Heart left ventricle (tissue), 13 donors: ENCODE measurements around the gene CLEC12A.

ENCODE experiments used
- POLR2A ChIP-seq, 2 donors: fragments of 450-650 bp; IDR thresholded peaks; one replicate each; pipeline ENCODE4 v1.6.1; 2017; ENCODE audit warnings: antibody characterized with exemption in 2 of 2, mild to moderate bottlenecking in 2 of 2, moderate library complexity in 2 of 2
- TF ChIP-seq, protein P1 (sequence below), 12 donors: fragments of 200-600 bp; sonication (generic) in 4 of 12; IDR thresholded peaks; one replicate each; pipeline versions ENCODE4 v1.5.0 to v1.8.0; 2018 to 2022; ENCODE audit warnings: antibody characterized with exemption in 12 of 12, mild to moderate bottlenecking in 5 of 12
- donor health status: ischemic (EF 13 %, LVEDD 7.1; RV severe dilation, severe dysfunction).
- donor health status: DM: no; HTN: yes; CAD: no.
- donor health status: DM: no; HTN: no; CAD: no.
- donor health status: ischemic (EF 25% LVEDD 6.9; RV normal size, moderate dysfunction).
- donor health status: ischemic (EF 25% LVEDD 5.7; RV mildly dilated, moderate dysfunction).
- donor health status: ischemic (EF 35%, LVEDD 5.7; RV mildly dilated, moderate dysfunction).
- donor health status: nonischemic (EF 11% LVEDD 7.7; RV severe dilation, severe dysfunction).
- donor health status: DM: yes; HTN: yes; CAD: no.
- donor health status: PGD.
- donor health status: ischemic (EF 29% LVEDD 5.4; RV normal size, mild dysfunction).
- donor health status: nonischemic (EF 23%, LVEDD 6.1; RV moderate dilation, normal function).

DNA sequence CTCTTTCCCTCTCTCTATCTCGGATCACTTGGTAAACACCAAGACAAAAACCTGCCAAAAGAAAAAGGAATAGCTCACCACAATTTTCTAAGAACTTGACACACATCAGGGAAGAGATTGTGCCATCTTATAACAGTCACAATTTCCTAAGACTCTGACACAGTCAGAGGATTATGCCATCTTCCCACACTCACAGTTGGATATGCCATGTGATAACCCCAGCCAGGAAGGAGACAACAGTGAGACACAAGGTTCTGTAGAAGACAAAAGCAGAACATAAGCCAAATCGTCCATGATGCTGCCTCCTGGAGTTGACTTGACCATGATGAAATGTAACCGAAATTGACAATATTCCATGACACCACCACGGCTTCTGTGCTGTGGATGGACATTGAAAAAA, 56.5 kb downstream of the CLEC12A start:
- TF ChIP-seq, protein P1, sequence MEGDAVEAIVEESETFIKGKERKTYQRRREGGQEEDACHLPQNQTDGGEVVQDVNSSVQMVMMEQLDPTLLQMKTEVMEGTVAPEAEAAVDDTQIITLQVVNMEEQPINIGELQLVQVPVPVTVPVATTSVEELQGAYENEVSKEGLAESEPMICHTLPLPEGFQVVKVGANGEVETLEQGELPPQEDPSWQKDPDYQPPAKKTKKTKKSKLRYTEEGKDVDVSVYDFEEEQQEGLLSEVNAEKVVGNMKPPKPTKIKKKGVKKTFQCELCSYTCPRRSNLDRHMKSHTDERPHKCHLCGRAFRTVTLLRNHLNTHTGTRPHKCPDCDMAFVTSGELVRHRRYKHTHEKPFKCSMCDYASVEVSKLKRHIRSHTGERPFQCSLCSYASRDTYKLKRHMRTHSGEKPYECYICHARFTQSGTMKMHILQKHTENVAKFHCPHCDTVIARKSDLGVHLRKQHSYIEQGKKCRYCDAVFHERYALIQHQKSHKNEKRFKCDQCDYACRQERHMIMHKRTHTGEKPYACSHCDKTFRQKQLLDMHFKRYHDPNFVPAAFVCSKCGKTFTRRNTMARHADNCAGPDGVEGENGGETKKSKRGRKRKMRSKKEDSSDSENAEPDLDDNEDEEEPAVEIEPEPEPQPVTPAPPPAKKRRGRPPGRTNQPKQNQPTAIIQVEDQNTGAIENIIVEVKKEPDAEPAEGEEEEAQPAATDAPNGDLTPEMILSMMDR (IDR thresholded peaks at IDR 0.05), result no peak
- no peak for TF ChIP-seq POLR2A (IDR thresholded peaks at IDR 0.05)
